ENCODE measurements around the gene DNAJB8.

DNAJB8 gene

GRCh38 chr3:128466840-128467541 lies at the start of gene DNAJB8:
Gene DNAJB8 (minus strand): TSS chr3:128466890. CDS start chr3:128463245, 3,645 bp downstream.
- ChIA-PET CTCF (no interaction called here), POLR2A (no interaction called here)
- TF ChIP-seq CTCF (IDR thresholded peaks at IDR 0.05; ENCODE audit: control extremely low read depth, extremely low read depth, low read depth, missing control alignments) = no peak
- DNase-seq (ENCODE audit: extremely low spot score) = no peak

GRCh38 chr3:128515967-128516366 lies 49.3 kb upstream of the DNAJB8 start:
- ChIA-PET CTCF (no interaction called here), POLR2A (no interaction called here)
- no peak for DNase-seq (ENCODE audit: extremely low spot score)
- no peak for TF ChIP-seq CTCF (IDR thresholded peaks at IDR 0.05; ENCODE audit: control extremely low read depth, extremely low read depth, low read depth, missing control alignments)

- no peak for DNase-seq (ENCODE audit: extremely low spot score)
Measured at GRCh38 chr3:128508852-128509251, 42.2 kb upstream of the DNAJB8 start.

GRCh38 chr3:128506754-128507153 lies 40.1 kb upstream of the DNAJB8 start:
- TF ChIP-seq CTCF (IDR thresholded peaks at IDR 0.05; ENCODE audit: control extremely low read depth, extremely low read depth, low read depth, missing control alignments) = no peak
- CTCF ChIA-PET = interaction anchor here (1.0 to 2.5 kb wide), 7 partner anchors 10 to 411 kb away, joined by 3 to 13 read pairs (median 4); no protein-coding TSS in a partner anchor
- POLR2A ChIA-PET = no interaction called here
- no peak for DNase-seq (ENCODE audit: extremely low spot score)

More at GRCh38 chr3:128508852-128509251, 42.2 kb upstream of the DNAJB8 start:
- ChIA-PET POLR2A (no interaction called here), CTCF (interaction anchor here (1.2 kb wide), 1 partner anchor 12 kb away, joined by 4 read pairs; no protein-coding TSS in a partner anchor)
- TF ChIP-seq CTCF (IDR thresholded peaks at IDR 0.05; ENCODE audit: control extremely low read depth, extremely low read depth, low read depth, missing control alignments) = no peak

- ChIA-PET CTCF (interaction anchor here (1.3 to 2.5 kb wide), 4 partner anchors 9 to 410 kb away, joined by 3 to 13 read pairs (median 6); no protein-coding TSS in a partner anchor), POLR2A (no interaction called here)
- no peak for TF ChIP-seq CTCF (IDR thresholded peaks at IDR 0.05; ENCODE audit: control extremely low read depth, extremely low read depth, low read depth, missing control alignments)
- no peak for DNase-seq (ENCODE audit: extremely low spot score)
Measured at GRCh38 chr3:128505771-128506170, 39.1 kb upstream of the DNAJB8 start.

- POLR2A ChIA-PET = no interaction called here
- CTCF ChIA-PET = interaction anchor here (1.9 to 2.5 kb wide), 2 partner anchors 8 to 410 kb away, joined by 9 to 13 read pairs; no protein-coding TSS in a partner anchor
- DNase-seq (ENCODE audit: extremely low spot score) = no peak
- TF ChIP-seq CTCF (IDR thresholded peaks at IDR 0.05; ENCODE audit: control extremely low read depth, extremely low read depth, low read depth, missing control alignments) = no peak
Measured at GRCh38 chr3:128504963-128505730, 38.5 kb upstream of the DNAJB8 start.
